HEK293 (cell line): ENCODE measurements around the gene SH3BP5.

Experiments used
- CTCF ChIA-PET: fragments of 350-600 bp; formaldehyde crosslinking; extraction: SDS; loops from one replicate; lab custom pipeline; 2021; ENCODE audit warnings: antibody characterized with exemption; lab: Yijun Ruan, JAX
- POLR2A ChIA-PET: fragments of 300-600 bp; formaldehyde crosslinking; extraction: SDS; loops from one replicate; lab custom pipeline; 2020; ENCODE audit warnings: antibody characterized with exemption, inconsistent platforms; lab: Yijun Ruan, JAX
- H3K27ac ChIP-seq: fragments of 200-500 bp; sonication (Bioruptor generic); 2 replicates; pipeline ENCODE4 v1.5.1; 2014; ENCODE audit warnings: low read depth, low read length, control low read depth, inconsistent platforms; ENCODE audit errors: extremely low read depth
- H3K36me3 ChIP-seq, 2 experiments: fragments of 200-500 bp in 1 of 2; sonication (Bioruptor generic) in 1 of 2; 1 replicate in 1 of 2; 2 replicates in 1 of 2; pipeline ENCODE4 v1.5.1; 2014 to 2017; ENCODE audit warnings: inconsistent platforms in 2 of 2, low read length in 2 of 2; ENCODE audit not compliant: control insufficient read depth in 2 of 2, insufficient read depth in 1 of 2
- H3K4me1 ChIP-seq: fragments of 200-500 bp; sonication (Bioruptor generic); 2 replicates; pipeline ENCODE4 v1.5.1; 2014; ENCODE audit warnings: mild to moderate bottlenecking, low read length, inconsistent platforms; ENCODE audit not compliant: control insufficient read depth, insufficient read depth
- H3K4me3 ChIP-seq: 2 replicates; pipeline ENCODE4 v1.5.1; 2011; ENCODE audit warnings: low read depth, mild to moderate bottlenecking, control low read depth, low read length, moderate library complexity
- H3K9me3 ChIP-seq: fragments of 200-500 bp; sonication (Bioruptor generic); 2 replicates; pipeline ENCODE4 v1.5.1; 2014; ENCODE audit warnings: low read depth, low read length, inconsistent platforms; ENCODE audit not compliant: control insufficient read depth, insufficient read depth
- ATF2 ChIP-seq: fragments of 450-650 bp; formaldehyde crosslinking; IDR thresholded peaks from 2 replicates; pipeline ENCODE4 v1.5.1; 2016; ENCODE audit warnings: missing biosample characterization, missing genetic modification characterization, low read depth
- BCL11A ChIP-seq: fragments of 450-650 bp; formaldehyde crosslinking; IDR thresholded peaks from 2 replicates; pipeline ENCODE4 v1.5.1; 2016; ENCODE audit warnings: low read depth, missing biosample characterization, missing genetic modification characterization
- GFI1B ChIP-seq: fragments of 450-650 bp; formaldehyde crosslinking; IDR thresholded peaks from 2 replicates; pipeline ENCODE4 v1.5.1; 2016; ENCODE audit warnings: missing biosample characterization, missing genetic modification characterization
- GLI4 ChIP-seq: fragments of 450-650 bp; formaldehyde crosslinking; IDR thresholded peaks from 2 replicates; pipeline ENCODE4 v1.5.1; 2016; ENCODE audit warnings: missing biosample characterization, missing genetic modification characterization
- KLF1 ChIP-seq: fragments of 450-650 bp; formaldehyde crosslinking; IDR thresholded peaks from 2 replicates; pipeline ENCODE4 v1.5.1; 2016; ENCODE audit warnings: missing biosample characterization, missing genetic modification characterization
- KLF7 ChIP-seq: fragments of 450-650 bp; formaldehyde crosslinking; IDR thresholded peaks from 2 replicates; pipeline ENCODE4 v1.5.1; 2016; ENCODE audit warnings: missing biosample characterization, missing genetic modification characterization, borderline replicate concordance
- KLF9 ChIP-seq: fragments of 450-650 bp; formaldehyde crosslinking; IDR thresholded peaks from 2 replicates; pipeline ENCODE4 v1.5.1; 2016; ENCODE audit warnings: missing biosample characterization, missing genetic modification characterization, low read depth
- OSR2 ChIP-seq: fragments of 450-650 bp; formaldehyde crosslinking; IDR thresholded peaks from 2 replicates; pipeline ENCODE4 v1.5.1; 2016; ENCODE audit warnings: missing biosample characterization, missing genetic modification characterization
- PRDM4 ChIP-seq: fragments of 450-650 bp; formaldehyde crosslinking; IDR thresholded peaks from 2 replicates; pipeline ENCODE4 v1.5.1; 2017; ENCODE audit warnings: missing biosample characterization, missing genetic modification characterization
- TRIM28 ChIP-seq: IDR thresholded peaks from 2 replicates; pipeline ENCODE4 v1.6.1; 2011; ENCODE audit warnings: low read length, control low read depth, borderline replicate concordance
- YY1 ChIP-seq: fragments of 450-650 bp; formaldehyde crosslinking; IDR thresholded peaks from 2 replicates; pipeline ENCODE4 v1.5.1; 2018; ENCODE audit warnings: missing biosample characterization, missing genetic modification characterization
- ZFP37 ChIP-seq: fragments of 450-650 bp; formaldehyde crosslinking; IDR thresholded peaks from 2 replicates; pipeline ENCODE4 v1.5.1; 2016; ENCODE audit warnings: missing biosample characterization, missing genetic modification characterization
- ZNF132 ChIP-seq: fragments of 450-650 bp; formaldehyde crosslinking; IDR thresholded peaks from 2 replicates; pipeline ENCODE4 v1.5.1; 2017; ENCODE audit warnings: missing biosample characterization, missing genetic modification characterization, borderline replicate concordance
- ZNF169 ChIP-seq: fragments of 450-650 bp; formaldehyde crosslinking; IDR thresholded peaks from 2 replicates; pipeline ENCODE4 v1.5.1; 2016; ENCODE audit warnings: missing biosample characterization, missing genetic modification characterization
- ZNF2 ChIP-seq: fragments of 450-650 bp; formaldehyde crosslinking; IDR thresholded peaks from 2 replicates; pipeline ENCODE4 v1.5.1; 2016; ENCODE audit warnings: missing biosample characterization, missing genetic modification characterization
- ZNF239 ChIP-seq: fragments of 450-650 bp; formaldehyde crosslinking; IDR thresholded peaks from 2 replicates; pipeline ENCODE4 v1.5.1; 2016; ENCODE audit warnings: missing biosample characterization, missing genetic modification characterization
- ZNF24 ChIP-seq: fragments of 450-650 bp; formaldehyde crosslinking; IDR thresholded peaks from 2 replicates; pipeline ENCODE4 v1.5.1; 2016; ENCODE audit warnings: missing biosample characterization, missing genetic modification characterization
- ZNF266 ChIP-seq: fragments of 450-650 bp; formaldehyde crosslinking; IDR thresholded peaks from 2 replicates; pipeline ENCODE4 v1.5.1; 2016; ENCODE audit warnings: missing biosample characterization, missing genetic modification characterization, low read depth
- ZNF37A ChIP-seq: fragments of 450-650 bp; IDR thresholded peaks from 2 replicates; pipeline ENCODE4 v1.5.1; 2018; ENCODE audit warnings: missing biosample characterization, missing genetic modification characterization
- ZNF548 ChIP-seq: fragments of 450-650 bp; formaldehyde crosslinking; IDR thresholded peaks from 2 replicates; pipeline ENCODE4 v1.5.1; 2016; ENCODE audit warnings: missing biosample characterization, missing genetic modification characterization
- ZNF629 ChIP-seq: fragments of 450-650 bp; formaldehyde crosslinking; IDR thresholded peaks from 2 replicates; pipeline ENCODE4 v1.5.1; 2017; ENCODE audit warnings: missing biosample characterization, missing genetic modification characterization
- ZNF658 ChIP-seq: fragments of 450-650 bp; formaldehyde crosslinking; IDR thresholded peaks from 2 replicates; pipeline ENCODE4; 2016; ENCODE audit warnings: missing biosample characterization, missing genetic modification characterization
- ZNF785 ChIP-seq: fragments of 450-650 bp; formaldehyde crosslinking; IDR thresholded peaks from 2 replicates; pipeline ENCODE4 v1.5.1; 2016; ENCODE audit warnings: missing biosample characterization, missing genetic modification characterization
- TF ChIP-seq, protein P1 (sequence below): fragments of 450-650 bp; formaldehyde crosslinking; IDR thresholded peaks from 2 replicates; pipeline ENCODE4 v1.5.1; 2016; ENCODE audit warnings: missing biosample characterization, missing genetic modification characterization

Gene SH3BP5

DNA sequence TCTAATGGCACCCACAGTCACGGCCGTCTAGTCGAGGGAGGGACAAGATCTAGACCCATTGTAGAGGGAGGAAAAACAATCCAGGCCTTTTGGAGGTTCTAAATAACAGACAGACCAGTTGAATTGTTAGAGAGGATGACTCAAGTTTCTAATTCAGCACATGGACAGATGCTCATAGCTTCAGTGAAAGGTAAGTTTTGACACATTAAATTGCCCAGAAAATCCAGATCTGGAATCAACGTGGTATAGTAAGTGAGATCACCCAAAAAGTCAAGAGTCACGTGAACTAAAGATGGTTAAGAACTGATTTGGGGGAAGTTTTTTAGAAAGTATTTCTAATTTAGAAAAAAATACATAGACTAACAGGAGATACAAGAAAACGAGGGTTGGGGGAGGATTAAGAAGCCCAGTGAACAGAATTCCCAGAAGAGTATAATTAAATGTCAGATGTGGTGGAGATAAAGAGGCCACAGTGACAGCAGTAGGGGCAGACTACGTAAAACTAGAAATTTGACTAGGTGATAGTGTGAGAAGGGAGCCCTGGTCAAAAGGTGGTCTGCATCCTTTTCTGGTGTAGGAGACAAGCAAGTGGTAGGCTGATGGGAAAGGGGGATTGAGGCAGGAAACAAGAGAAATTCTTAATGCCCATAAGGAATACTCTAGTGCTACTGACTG is 79.2 kb downstream of the SH3BP5 start:
- Histone ChIP-seq H3K9me3 (no peaks in the 10 kb centered on the region), H3K4me3 (no peak overlapping the region), H3K27ac (no peak overlapping the region), H3K4me1 (no peaks in the 10 kb centered on the region), H3K36me3 (peaks cover 61 to 97% of the 10 kb centered on the region in 2 experiments)
- TF ChIP-seq ZNF629 (tag by site-specific recombination) = no peak
- TF ChIP-seq ZNF239 (tag by site-specific recombination) = no peak
- TF ChIP-seq ZNF24 = no peak
- no peak for TF ChIP-seq ZNF785 (tag by site-specific recombination)
- no peak for TF ChIP-seq KLF1 (tag by site-specific recombination)
- TF ChIP-seq PRDM4 (tag by site-specific recombination) = no peak
- TF ChIP-seq, protein P1, sequence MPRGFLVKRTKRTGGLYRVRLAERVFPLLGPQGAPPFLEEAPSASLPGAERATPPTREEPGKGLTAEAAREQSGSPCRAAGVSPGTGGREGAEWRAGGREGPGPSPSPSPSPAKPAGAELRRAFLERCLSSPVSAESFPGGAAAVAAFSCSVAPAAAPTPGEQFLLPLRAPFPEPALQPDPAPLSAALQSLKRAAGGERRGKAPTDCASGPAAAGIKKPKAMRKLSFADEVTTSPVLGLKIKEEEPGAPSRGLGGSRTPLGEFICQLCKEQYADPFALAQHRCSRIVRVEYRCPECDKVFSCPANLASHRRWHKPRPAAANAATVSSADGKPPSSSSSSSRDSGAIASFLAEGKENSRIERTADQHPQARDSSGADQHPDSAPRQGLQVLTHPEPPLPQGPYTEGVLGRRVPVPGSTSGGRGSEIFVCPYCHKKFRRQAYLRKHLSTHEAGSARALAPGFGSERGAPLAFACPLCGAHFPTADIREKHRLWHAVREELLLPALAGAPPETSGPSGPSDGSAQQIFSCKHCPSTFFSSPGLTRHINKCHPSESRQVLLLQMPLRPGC (tag by site-specific recombination) = no peak
- TF ChIP-seq ZNF132 (tag by site-specific recombination) = no peak
- TF ChIP-seq ZFP37 (tag by site-specific recombination) = no peak
- no peak for TF ChIP-seq GFI1B (tag by site-specific recombination)
- ChIA-PET CTCF (interaction anchor here (0.6 to 2.3 kb wide), 6 partner anchors 13 to 346 kb away, joined by 3 to 8 read pairs (median 3); no protein-coding TSS in a partner anchor), POLR2A (no interaction called here)

DNA sequence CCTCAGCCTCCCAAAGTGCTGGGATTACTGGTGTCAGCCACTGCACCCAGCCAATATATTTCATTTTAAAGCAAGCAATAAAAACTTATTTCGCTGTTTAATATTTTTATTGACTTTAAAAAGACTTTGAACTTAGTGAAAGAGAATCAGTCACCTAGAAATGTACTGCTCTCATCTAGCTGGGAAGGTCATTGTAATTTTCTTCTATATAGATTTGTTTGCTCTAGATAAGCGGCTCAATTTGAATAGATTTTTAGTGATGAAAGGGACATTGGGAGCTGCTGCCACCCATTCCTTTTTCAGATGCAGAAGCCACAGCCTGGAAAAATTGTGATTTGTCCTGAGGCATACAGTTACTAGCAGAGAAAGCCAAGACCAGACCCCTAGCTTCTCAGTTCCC is 86.2 kb downstream of the SH3BP5 start:
- peaks cover 86 to 90% of the 10 kb centered on the region in 2 experiments for H3K36me3 ChIP-seq
- H3K4me3 ChIP-seq = no peak overlapping the region
- H3K9me3 ChIP-seq = no peaks in the 10 kb centered on the region
- H3K4me1 ChIP-seq = no peaks in the 10 kb centered on the region
- ChIA-PET CTCF (interaction anchor here (0.8 to 1.9 kb wide), 3 partner anchors 22 to 159 kb away, joined by 3 to 11 read pairs (median 5); no protein-coding TSS in a partner anchor), POLR2A (no interaction called here)
- no peak overlapping the region for H3K27ac ChIP-seq
- TF ChIP-seq TRIM28 (no peak), ZNF2 (tag by site-specific recombination) (no peak), BCL11A (no peak), ZNF169 (no peak), ATF2 (tag by site-specific recombination) (no peak), ZNF658 (no peak), YY1 (no peak), OSR2 (no peak), ZNF548 (tag by site-specific recombination) (no peak), GLI4 (no peak), ZNF37A (no peak), KLF7 (tag by site-specific recombination) (no peak), ZNF266 (tag by site-specific recombination) (no peak), KLF9 (tag by site-specific recombination) (no peak)
- TF ChIP-seq, protein P1 (tag by site-specific recombination) = no peak
